IPS-20b (cell line): ENCODE measurements around the gene LPCAT2.

Experiments used
- H3K27ac ChIP-seq: one replicate; pipeline ENCODE4 v1.5.1; 2013; ENCODE audit warnings: low read length
- H3K27me3 ChIP-seq: 2 replicates; pipeline ENCODE4 v1.6.1; 2013; ENCODE audit warnings: mild to moderate bottlenecking, low read length, inconsistent platforms; ENCODE audit not compliant: insufficient read depth
- H3K36me3 ChIP-seq: 2 replicates; pipeline ENCODE4 v1.6.1; 2013; ENCODE audit warnings: low read depth, mild to moderate bottlenecking, inconsistent platforms, low read length, moderate library complexity; ENCODE audit not compliant: insufficient read depth
- H3K4me1 ChIP-seq: 2 replicates; pipeline ENCODE4 v1.6.1; 2013; ENCODE audit warnings: mild to moderate bottlenecking, control low read depth, inconsistent platforms, low read length, moderate library complexity; ENCODE audit not compliant: insufficient read depth
- H3K4me3 ChIP-seq: 2 replicates; pipeline ENCODE4 v1.5.1; 2013; ENCODE audit warnings: mild to moderate bottlenecking, low read length, inconsistent platforms
- H3K9ac ChIP-seq: 2 replicates; pipeline ENCODE4 v1.6.1; 2013; ENCODE audit warnings: low read depth, mild to moderate bottlenecking, inconsistent platforms, low read length, moderate library complexity
- H3K9me3 ChIP-seq: 2 replicates; pipeline ENCODE4 v1.6.1; 2013; ENCODE audit warnings: mild to moderate bottlenecking, low read depth, low read length, inconsistent platforms; ENCODE audit not compliant: insufficient read depth

Gene LPCAT2

GRCh38 chr16:55562936-55563335 lies 54.1 kb downstream of the LPCAT2 start:
- Histone ChIP-seq H3K36me3 (no peaks in the 10 kb centered on the region), H3K4me3 (no peak overlapping the region), H3K9ac (no peak overlapping the region), H3K9me3 (no peaks in the 10 kb centered on the region), H3K27ac (no peak overlapping the region), H3K27me3 (no peaks in the 10 kb centered on the region), H3K4me1 (no peaks in the 10 kb centered on the region; the same call in 1 of the 2 replicates)

- no peaks in the 10 kb centered on the region for H3K36me3 ChIP-seq
- no peaks in the 10 kb centered on the region; the same call in 1 of the 2 replicates for H3K4me1 ChIP-seq
- no peak overlapping the region for H3K9ac ChIP-seq
- no peak overlapping the region for H3K4me3 ChIP-seq
- no peaks in the 10 kb centered on the region for H3K9me3 ChIP-seq
- H3K27ac ChIP-seq, result no peak overlapping the region
- no peaks in the 10 kb centered on the region for H3K27me3 ChIP-seq
Measured at GRCh38 chr16:55563797-55564196, 54.9 kb downstream of the LPCAT2 start.

- Histone ChIP-seq H3K4me1 (no peaks in the 10 kb centered on the region; the same call in 1 of the 2 replicates), H3K9me3 (no peaks in the 10 kb centered on the region), H3K27ac (no peak overlapping the region), H3K9ac (no peak overlapping the region), H3K4me3 (no peak overlapping the region), H3K27me3 (no peaks in the 10 kb centered on the region), H3K36me3 (no peaks in the 10 kb centered on the region)
Measured at GRCh38 chr16:55565086-55565485, 56.2 kb downstream of the LPCAT2 start.

GRCh38 chr16:55566432-55567175 lies 57.7 kb downstream of the LPCAT2 start, which contains the start of gene CAPNS2:
TSS of gene CAPNS2 (plus strand) at chr16:55566684. CDS start at chr16:55566757, 73 bp downstream.
- Histone ChIP-seq H3K36me3 (no peaks in the 10 kb centered on the region), H3K27ac (no peak within 1 kb of the TSS), H3K9ac (no peak within 1 kb of the TSS), H3K4me3 (no peak within 1 kb of the TSS), H3K9me3 (no peaks in the 10 kb centered on the region), H3K27me3 (no peaks in the 10 kb centered on the region), H3K4me1 (no peaks in the 10 kb centered on the region; the same call in 1 of the 2 replicates)

GRCh38 chr16:55567382-55567781 lies 58.5 kb downstream of the LPCAT2 start:
- Histone ChIP-seq H3K27me3 (no peaks in the 10 kb centered on the region), H3K4me1 (no peaks in the 10 kb centered on the region; the same call in 1 of the 2 replicates), H3K4me3 (no peak overlapping the region), H3K9me3 (no peaks in the 10 kb centered on the region), H3K27ac (no peak overlapping the region), H3K36me3 (no peaks in the 10 kb centered on the region), H3K9ac (no peak overlapping the region)

GRCh38 chr16:55568207-55568606 lies 59.3 kb downstream of the LPCAT2 start:
- Histone ChIP-seq H3K4me1 (no peaks in the 10 kb centered on the region; the same call in 1 of the 2 replicates), H3K27ac (no peak overlapping the region), H3K36me3 (no peaks in the 10 kb centered on the region), H3K27me3 (no peaks in the 10 kb centered on the region), H3K4me3 (no peak overlapping the region), H3K9ac (no peak overlapping the region), H3K9me3 (no peaks in the 10 kb centered on the region)

- no peak overlapping the region for H3K27ac ChIP-seq
- no peaks in the 10 kb centered on the region for H3K27me3 ChIP-seq
- no peak overlapping the region for H3K4me3 ChIP-seq
- H3K36me3 ChIP-seq, result no peaks in the 10 kb centered on the region
- H3K9ac ChIP-seq, result no peak overlapping the region
- no peaks in the 10 kb centered on the region; the same call in 1 of the 2 replicates for H3K4me1 ChIP-seq
- H3K9me3 ChIP-seq, result no peaks in the 10 kb centered on the region
Measured at GRCh38 chr16:55569025-55569424, 60.2 kb downstream of the LPCAT2 start.

GRCh38 chr16:55570159-55570558 lies 61.3 kb downstream of the LPCAT2 start:
- no peak overlapping the region for H3K4me3 ChIP-seq
- H3K4me1 ChIP-seq, result no peaks in the 10 kb centered on the region; the same call in 1 of the 2 replicates
- H3K36me3 ChIP-seq, result no peaks in the 10 kb centered on the region

GRCh38 chr16:55571191-55571897 lies 62.5 kb downstream of the LPCAT2 start:
- Histone ChIP-seq H3K36me3 (no peaks in the 10 kb centered on the region), H3K27me3 (no peaks in the 10 kb centered on the region), H3K4me3 (no peak overlapping the region), H3K27ac (no peak overlapping the region), H3K9me3 (no peaks in the 10 kb centered on the region), H3K4me1 (no peaks in the 10 kb centered on the region; the same call in 1 of the 2 replicates), H3K9ac (no peak overlapping the region)

More at GRCh38 chr16:55570159-55570558, 61.3 kb downstream of the LPCAT2 start:
- Histone ChIP-seq H3K27ac (no peak overlapping the region), H3K9ac (no peak overlapping the region), H3K27me3 (no peaks in the 10 kb centered on the region), H3K9me3 (no peaks in the 10 kb centered on the region)

- Histone ChIP-seq H3K4me1 (no peaks in the 10 kb centered on the region), H3K9me3 (no peaks in the 10 kb centered on the region), H3K4me3 (no peak overlapping the region), H3K36me3 (no peaks in the 10 kb centered on the region), H3K27me3 (no peaks in the 10 kb centered on the region), H3K9ac (no peak overlapping the region), H3K27ac (no peak overlapping the region)
Measured at GRCh38 chr16:55572439-55572838, 63.6 kb downstream of the LPCAT2 start.

- Histone ChIP-seq H3K27me3 (no peaks in the 10 kb centered on the region), H3K9me3 (no peaks in the 10 kb centered on the region), H3K27ac (no peak overlapping the region), H3K4me1 (no peaks in the 10 kb centered on the region), H3K4me3 (no peak overlapping the region), H3K9ac (no peak overlapping the region), H3K36me3 (no peaks in the 10 kb centered on the region)
Measured at GRCh38 chr16:55574811-55575210, 65.9 kb downstream of the LPCAT2 start.

GRCh38 chr16:55575496-55575895 lies 66.6 kb downstream of the LPCAT2 start:
- Histone ChIP-seq H3K4me3 (no peak overlapping the region), H3K27ac (no peak overlapping the region), H3K27me3 (no peaks in the 10 kb centered on the region), H3K9ac (no peak overlapping the region), H3K36me3 (no peaks in the 10 kb centered on the region), H3K4me1 (no peaks in the 10 kb centered on the region), H3K9me3 (no peaks in the 10 kb centered on the region)
